Activated naive CD8-positive, alpha-beta T cell (primary cell): ENCODE results near the gene FOXL2.
"Not testable (repeated sequence)": the region's sequence is repeated elsewhere in the genome, so short reads cannot be mapped to it uniquely, and the experiment has no call there.

Source experiments
- H3K27ac Mint-ChIP-seq: one replicate; pipeline ENCODE4 v1.8.0; 2021; ENCODE audit warnings: mixed read lengths
- H3K27me3 Mint-ChIP-seq: one replicate; pipeline ENCODE4 v1.8.0; 2021; ENCODE audit warnings: mixed read lengths
- H3K36me3 Mint-ChIP-seq: one replicate; pipeline ENCODE4 v1.8.0; 2021; ENCODE audit warnings: mixed read lengths
- H3K4me1 Mint-ChIP-seq: one replicate; pipeline ENCODE4 v1.8.0; 2021; ENCODE audit warnings: low read depth, mixed read lengths
- H3K4me3 Mint-ChIP-seq: one replicate; pipeline ENCODE4 v1.8.0; 2021; ENCODE audit warnings: mild to moderate bottlenecking, mixed read lengths
- H3K9me3 Mint-ChIP-seq: one replicate; pipeline ENCODE4 v1.8.0; 2021; ENCODE audit warnings: low read depth, mixed read lengths

FOXL2 gene

DNA sequence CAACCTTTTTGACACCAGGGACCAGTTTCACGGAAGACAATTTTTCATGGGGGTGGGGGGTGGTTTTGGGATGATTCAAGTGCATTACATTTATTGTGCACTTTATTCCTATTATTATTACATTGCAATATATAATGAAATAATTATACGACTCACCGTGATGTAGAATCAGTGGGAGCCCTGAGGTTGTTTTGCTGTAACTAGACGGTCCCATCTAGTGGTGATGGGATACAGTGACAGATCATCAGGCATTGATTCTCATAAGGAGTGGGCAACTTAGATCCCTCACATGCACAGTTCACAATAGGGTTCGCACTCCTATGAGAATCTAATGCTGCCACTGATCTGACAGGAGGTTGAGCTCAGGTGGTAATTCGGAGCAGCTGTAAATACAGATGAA is 24.5 kb downstream of the FOXL2 start:
- H3K9me3 Mint-ChIP-seq, H3K36me3 Mint-ChIP-seq, H3K27ac Mint-ChIP-seq, H3K27me3 Mint-ChIP-seq, H3K4me1 Mint-ChIP-seq, H3K4me3 Mint-ChIP-seq: not testable (repeated sequence)

GRCh38 chr3:138921316-138922292 is 25.3 kb downstream of the FOXL2 start:
- H3K4me3 Mint-ChIP-seq, result no peak overlapping the region
- peaks cover 6% of the 10 kb centered on the region for H3K27me3 Mint-ChIP-seq
- no peak overlapping the region for H3K27ac Mint-ChIP-seq
- no peaks in the 10 kb centered on the region for H3K36me3 Mint-ChIP-seq
- no peaks in the 10 kb centered on the region for H3K4me1 Mint-ChIP-seq
- H3K9me3 Mint-ChIP-seq, result no peaks in the 10 kb centered on the region

GRCh38 chr3:138919325-138919724 is 27.6 kb downstream of the FOXL2 start:
- no peak overlapping the region for H3K27ac Mint-ChIP-seq
- H3K4me3 Mint-ChIP-seq, result no peak overlapping the region
- H3K27me3 Mint-ChIP-seq, result peaks cover 6% of the 10 kb centered on the region
- H3K4me1 Mint-ChIP-seq, result peaks cover 5% of the 10 kb centered on the region
- H3K9me3 Mint-ChIP-seq, result no peaks in the 10 kb centered on the region
- no peaks in the 10 kb centered on the region for H3K36me3 Mint-ChIP-seq

DNA sequence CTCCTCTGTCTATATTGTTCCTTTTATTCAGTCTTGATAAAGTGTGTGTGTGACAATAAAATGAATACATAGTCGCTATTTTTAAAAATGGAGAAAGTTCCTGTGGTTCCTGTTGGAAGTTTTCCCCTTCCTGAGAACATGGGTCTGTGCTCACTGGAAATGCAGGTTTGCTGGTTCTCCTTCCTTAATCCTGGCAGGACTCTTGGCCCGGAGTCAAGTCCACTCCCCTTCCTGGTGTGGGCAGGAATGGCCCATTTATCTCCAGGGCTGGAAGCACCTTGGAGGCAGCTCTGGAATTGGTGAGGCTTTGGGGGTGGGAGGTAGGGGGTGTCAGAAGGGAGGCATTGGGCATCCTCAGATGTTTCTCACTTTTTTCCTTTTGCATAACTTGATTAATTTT is 30.1 kb downstream of the FOXL2 start:
- Mint-ChIP-seq H3K9me3 (no peaks in the 10 kb centered on the region), H3K27me3 (peaks cover 2% of the 10 kb centered on the region), H3K4me1 (peaks cover 5% of the 10 kb centered on the region), H3K4me3 (peak overlapping the region; percentile 32), H3K27ac (no peak overlapping the region), H3K36me3 (no peaks in the 10 kb centered on the region)

DNA sequence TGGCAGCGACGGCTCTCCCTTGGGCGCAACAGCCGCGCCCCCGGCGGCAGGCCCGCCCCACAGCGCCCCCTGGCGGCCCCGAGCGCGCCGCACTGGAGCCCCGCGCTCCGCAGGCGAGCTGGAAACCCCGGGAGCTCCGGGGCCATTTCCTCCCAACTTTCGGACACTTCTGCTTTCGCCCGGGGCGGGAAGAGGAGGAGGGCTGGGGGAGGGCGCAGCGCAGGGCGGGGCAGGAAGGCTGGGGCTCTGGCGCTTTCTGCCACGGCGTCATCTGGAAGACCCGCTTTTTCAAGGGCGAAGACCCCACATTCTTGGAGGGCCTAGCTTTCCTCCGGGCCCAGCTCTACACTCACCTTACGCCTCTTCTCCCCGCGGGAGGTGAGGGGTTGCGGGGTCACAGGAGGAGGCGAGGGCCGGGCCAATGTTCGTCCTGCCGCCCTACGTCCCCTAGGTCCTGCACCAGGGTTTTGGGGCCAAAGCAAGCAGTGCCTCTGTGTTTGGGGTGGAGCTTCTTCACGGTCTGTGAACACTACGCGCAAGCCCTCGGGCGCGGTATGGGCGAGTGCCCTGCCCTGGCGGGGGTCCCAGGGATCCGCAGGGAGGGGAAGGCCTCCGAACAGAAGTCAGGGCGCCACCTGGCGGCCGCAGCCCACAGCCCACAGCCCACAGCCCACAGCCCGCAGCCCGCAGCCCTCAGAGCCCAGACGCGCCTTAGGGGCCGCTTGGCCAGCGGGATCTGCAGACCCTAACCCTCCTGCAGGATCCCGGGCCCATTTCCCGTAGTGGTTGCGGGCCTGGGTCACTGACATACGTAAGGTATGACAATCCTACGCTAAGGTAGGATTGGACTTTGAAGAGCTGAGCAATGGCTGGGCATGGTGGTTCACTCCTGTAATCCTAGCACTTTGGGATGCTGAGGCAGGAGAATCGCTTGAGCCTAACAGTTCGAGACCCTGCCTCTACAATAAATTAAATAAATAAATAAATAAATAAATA is 31.1 kb downstream of the FOXL2 start:
- Mint-ChIP-seq H3K27me3 (peaks cover 2% of the 10 kb centered on the region), H3K9me3 (no peaks in the 10 kb centered on the region), H3K4me1 (peaks cover 5% of the 10 kb centered on the region), H3K36me3 (no peaks in the 10 kb centered on the region), H3K27ac (no peak overlapping the region), H3K4me3 (peak overlapping the region; percentile 85)

- H3K27me3 Mint-ChIP-seq, result peaks cover 2% of the 10 kb centered on the region
- no peaks in the 10 kb centered on the region for H3K36me3 Mint-ChIP-seq
- H3K4me1 Mint-ChIP-seq, result peaks cover 5% of the 10 kb centered on the region
- H3K4me3 Mint-ChIP-seq, result peak overlapping the region; percentile 85
- no peak overlapping the region for H3K27ac Mint-ChIP-seq
- H3K9me3 Mint-ChIP-seq, result no peaks in the 10 kb centered on the region
Measured at GRCh38 chr3:138914870-138915502, 32.0 kb downstream of the FOXL2 start.

GRCh38 chr3:138913766-138914165 is 33.2 kb downstream of the FOXL2 start:
- Mint-ChIP-seq H3K4me1 (peaks cover 5% of the 10 kb centered on the region), H3K9me3 (no peaks in the 10 kb centered on the region), H3K27ac (no peak overlapping the region), H3K27me3 (no peaks in the 10 kb centered on the region), H3K4me3 (no peak overlapping the region), H3K36me3 (no peaks in the 10 kb centered on the region)

DNA sequence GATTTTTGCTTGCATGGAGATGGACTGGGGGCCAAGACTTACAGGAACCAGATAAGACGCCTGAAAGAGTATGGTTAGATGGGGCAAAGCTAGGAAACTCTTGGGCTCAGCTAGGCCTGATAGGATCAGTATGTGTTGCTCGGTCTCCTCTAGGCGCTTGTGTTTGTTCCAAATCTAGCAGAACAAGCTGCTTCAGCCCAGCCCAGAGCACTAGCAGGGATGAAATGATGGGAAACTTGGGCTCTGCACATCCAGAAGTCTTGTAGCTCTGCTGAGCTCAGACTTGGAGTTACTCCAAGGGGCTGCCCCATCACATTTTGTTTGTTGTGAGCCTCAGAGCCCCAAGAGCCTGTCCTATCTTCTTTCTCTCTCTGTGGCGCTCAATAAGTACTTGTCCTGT is 34.7 kb downstream of the FOXL2 start:
- H3K9me3 Mint-ChIP-seq, result no peaks in the 10 kb centered on the region
- no peaks in the 10 kb centered on the region for H3K36me3 Mint-ChIP-seq
- no peak overlapping the region for H3K27ac Mint-ChIP-seq
- peaks cover 5% of the 10 kb centered on the region for H3K4me1 Mint-ChIP-seq
- H3K4me3 Mint-ChIP-seq, result no peak overlapping the region
- no peaks in the 10 kb centered on the region for H3K27me3 Mint-ChIP-seq

GRCh38 chr3:138911621-138912020 is 35.3 kb downstream of the FOXL2 start:
- H3K4me1 Mint-ChIP-seq, result peaks cover 5% of the 10 kb centered on the region
- no peak overlapping the region for H3K27ac Mint-ChIP-seq
- no peaks in the 10 kb centered on the region for H3K36me3 Mint-ChIP-seq
- no peaks in the 10 kb centered on the region for H3K27me3 Mint-ChIP-seq
- no peaks in the 10 kb centered on the region for H3K9me3 Mint-ChIP-seq
- H3K4me3 Mint-ChIP-seq, result no peak overlapping the region

DNA sequence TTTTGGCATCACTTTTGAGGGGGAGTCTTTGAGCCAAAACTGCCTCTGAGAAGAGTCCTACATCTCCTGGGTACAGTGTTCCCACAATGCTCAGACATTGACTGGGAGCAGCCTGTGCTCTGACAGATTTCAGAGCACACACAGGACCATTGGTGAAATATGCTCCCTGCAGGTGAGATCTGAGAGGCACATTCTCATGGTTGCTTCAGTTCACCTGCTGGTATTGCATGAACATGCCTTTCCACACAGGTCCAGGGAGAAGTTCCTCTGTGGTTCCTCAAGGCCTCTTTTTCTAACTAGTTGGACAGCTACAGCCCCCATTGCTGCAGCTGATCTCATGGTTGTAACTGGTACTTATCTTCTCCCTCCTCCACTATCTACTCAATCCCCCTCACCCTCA is 37.0 kb downstream of the FOXL2 start:
- no peak overlapping the region for H3K4me3 Mint-ChIP-seq
- H3K9me3 Mint-ChIP-seq, result no peaks in the 10 kb centered on the region
- H3K27ac Mint-ChIP-seq, result no peak overlapping the region
- H3K27me3 Mint-ChIP-seq, result no peaks in the 10 kb centered on the region
- H3K36me3 Mint-ChIP-seq, result no peaks in the 10 kb centered on the region
- H3K4me1 Mint-ChIP-seq, result peaks cover 1% of the 10 kb centered on the region

- Mint-ChIP-seq H3K9me3 (no peaks in the 10 kb centered on the region), H3K4me3 (no peak overlapping the region), H3K4me1 (no peaks in the 10 kb centered on the region), H3K27ac (no peak overlapping the region), H3K27me3 (no peaks in the 10 kb centered on the region), H3K36me3 (no peaks in the 10 kb centered on the region)
Measured at GRCh38 chr3:138908846-138909245, 38.1 kb downstream of the FOXL2 start.

DNA sequence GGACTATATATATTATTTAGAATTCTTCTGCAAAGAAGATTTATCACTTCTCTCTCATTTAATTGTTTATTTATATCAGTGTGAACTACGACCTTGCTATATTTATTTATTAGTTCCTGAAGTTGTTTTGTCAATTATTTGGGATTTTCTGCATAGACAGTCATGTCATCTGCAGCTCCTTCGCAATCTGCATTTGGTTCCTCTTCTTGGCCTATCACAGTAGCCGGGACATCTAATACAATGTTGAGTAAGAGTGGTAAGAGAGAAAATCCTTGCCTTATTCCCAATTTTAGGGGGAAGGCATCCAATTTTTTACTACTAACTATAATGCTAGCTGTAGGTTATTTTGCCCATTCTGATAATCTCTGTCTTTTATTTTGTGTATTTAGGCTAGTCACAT is 39.4 kb downstream of the FOXL2 start:
- H3K27ac Mint-ChIP-seq, result no peak overlapping the region
- H3K9me3 Mint-ChIP-seq, result no peaks in the 10 kb centered on the region
- H3K36me3 Mint-ChIP-seq, result no peaks in the 10 kb centered on the region
- H3K4me1 Mint-ChIP-seq, result no peaks in the 10 kb centered on the region
- H3K4me3 Mint-ChIP-seq, result no peak overlapping the region
- no peaks in the 10 kb centered on the region for H3K27me3 Mint-ChIP-seq

- Mint-ChIP-seq H3K4me1 (no peaks in the 10 kb centered on the region), H3K27me3 (no peaks in the 10 kb centered on the region), H3K36me3 (no peaks in the 10 kb centered on the region), H3K4me3 (no peak overlapping the region), H3K27ac (no peak overlapping the region), H3K9me3 (no peaks in the 10 kb centered on the region)
Measured at GRCh38 chr3:138902171-138902570, 44.8 kb downstream of the FOXL2 start.

- H3K27me3 Mint-ChIP-seq, result no peaks in the 10 kb centered on the region
- no peaks in the 10 kb centered on the region for H3K36me3 Mint-ChIP-seq
- H3K4me3 Mint-ChIP-seq, result no peak overlapping the region
- H3K27ac Mint-ChIP-seq, result no peak overlapping the region
- H3K4me1 Mint-ChIP-seq, result no peaks in the 10 kb centered on the region
- no peaks in the 10 kb centered on the region for H3K9me3 Mint-ChIP-seq
Measured at GRCh38 chr3:138901567-138901966, 45.4 kb downstream of the FOXL2 start.
